DND-41 (cell line): Measurements from ENCODE around the gene DIAPH3.

ENCODE experiments used
- ATAC-seq: fragments of 200-7000 bp; cut with Tn5 transposase; 3 replicates; pipeline ENCODE4 v1.9.1; 2021; ENCODE audit warnings: low read depth; ENCODE audit not compliant: insufficient read depth
- DNase-seq: peaks from one replicate; pipeline ENCODE4 v3.0.0-alpha.2; 2020
- H2AFZ ChIP-seq: 2 replicates; pipeline ENCODE4 v1.6.0; 2012; ENCODE audit warnings: low read depth, low read length
- H3K27ac ChIP-seq: 2 replicates; pipeline ENCODE4 v1.5.1; 2012; ENCODE audit warnings: low read length, inconsistent platforms
- H3K27me3 ChIP-seq: fragments of 200-600 bp; sonication (generic); 2 replicates; pipeline ENCODE4 v1.6.0; 2012; ENCODE audit warnings: low read length, mild to moderate bottlenecking, inconsistent platforms; ENCODE audit not compliant: insufficient read depth, poor library complexity
- H3K36me3 ChIP-seq: 2 replicates; pipeline ENCODE4 v1.5.1; 2012; ENCODE audit warnings: low read length, inconsistent platforms; ENCODE audit not compliant: insufficient read depth
- H3K4me1 ChIP-seq: 2 replicates; pipeline ENCODE4 v1.5.1; 2012; ENCODE audit warnings: mild to moderate bottlenecking, low read length; ENCODE audit not compliant: insufficient read depth
- H3K4me2 ChIP-seq: 2 replicates; pipeline ENCODE4 v1.6.0; 2012; ENCODE audit warnings: mild to moderate bottlenecking, moderate library complexity, low read length, inconsistent platforms; ENCODE audit not compliant: insufficient read depth
- H3K4me3 ChIP-seq, 2 experiments: fragments of 200-600 bp in 1 of 2; shearing (Covaris generic) in 1 of 2; 2 replicates each; pipeline ENCODE4 v1.5.1; 2012 to 2016; ENCODE audit warnings: inconsistent platforms in 2 of 2, low read length in 2 of 2, mild to moderate bottlenecking in 2 of 2, low read depth in 1 of 2, moderate library complexity in 1 of 2
- H3K79me2 ChIP-seq: 2 replicates; pipeline ENCODE4 v1.6.0; 2012; ENCODE audit warnings: low read length, inconsistent platforms; ENCODE audit not compliant: insufficient read depth
- H3K9ac ChIP-seq: 2 replicates; pipeline ENCODE4 v1.6.0; 2012; ENCODE audit warnings: low read depth, mild to moderate bottlenecking, inconsistent platforms, low read length, moderate library complexity
- H3K9me3 ChIP-seq: 2 replicates; pipeline ENCODE4 v1.5.1; 2012; ENCODE audit warnings: low read length, moderate library complexity, mild to moderate bottlenecking, inconsistent platforms; ENCODE audit not compliant: insufficient read depth, severe bottlenecking
- H4K20me1 ChIP-seq: 2 replicates; pipeline ENCODE4 v1.6.0; 2012; ENCODE audit warnings: low read length; ENCODE audit not compliant: insufficient read depth
- EZH2 ChIP-seq: IDR thresholded peaks from 3 replicates; pipeline ENCODE4 v1.6.1; 2012; ENCODE audit warnings: borderline replicate concordance, low read depth, mild to moderate bottlenecking, moderate library complexity, low read length, inconsistent platforms; ENCODE audit not compliant: severe bottlenecking
- TF ChIP-seq, protein P1 (sequence below): IDR thresholded peaks from 2 replicates; pipeline ENCODE4 v1.5.1; 2012; ENCODE audit warnings: borderline replicate concordance, low read length, moderate library complexity, mild to moderate bottlenecking; ENCODE audit not compliant: poor library complexity, severe bottlenecking; ENCODE audit errors: extremely low read depth

The DIAPH3 gene

DNA sequence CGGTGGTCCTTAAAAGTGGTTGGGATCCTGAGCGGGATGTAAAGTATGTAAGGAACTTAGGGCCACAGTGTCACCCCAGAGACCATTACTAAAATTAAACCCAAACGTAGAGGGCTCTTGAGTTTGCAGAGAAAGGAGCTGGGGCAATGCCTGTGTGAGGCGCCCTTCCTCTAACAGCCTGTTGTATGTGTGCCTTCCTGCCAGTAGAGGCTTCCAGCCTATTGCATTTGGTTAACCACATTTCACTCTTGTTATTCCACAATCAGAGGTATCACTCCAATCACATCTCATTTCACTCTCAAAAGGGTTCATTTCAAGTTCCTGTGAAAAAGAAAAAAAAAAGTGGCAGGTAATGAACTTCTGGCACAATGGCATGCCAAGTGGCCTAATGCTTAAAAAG is 29.4 kb downstream of the DIAPH3 start:
- Histone ChIP-seq H3K4me3 (no peak overlapping the region), H3K4me2 (no peak overlapping the region), H2AFZ (no peak overlapping the region), H3K79me2 (peaks cover 40% of the 10 kb centered on the region), H3K27me3 (no peaks in the 10 kb centered on the region), H3K4me1 (no peaks in the 10 kb centered on the region), H4K20me1 (peaks cover 6% of the 10 kb centered on the region; the same call in 1 of the 2 replicates), H3K9ac (no peak overlapping the region), H3K36me3 (peaks cover 29% of the 10 kb centered on the region), H3K27ac (no peak overlapping the region), H3K9me3 (no peaks in the 10 kb centered on the region)
- DNase-seq (no peak), ATAC-seq (peak; percentile 74)
- no peak for TF ChIP-seq EZH2
- TF ChIP-seq, protein P1, sequence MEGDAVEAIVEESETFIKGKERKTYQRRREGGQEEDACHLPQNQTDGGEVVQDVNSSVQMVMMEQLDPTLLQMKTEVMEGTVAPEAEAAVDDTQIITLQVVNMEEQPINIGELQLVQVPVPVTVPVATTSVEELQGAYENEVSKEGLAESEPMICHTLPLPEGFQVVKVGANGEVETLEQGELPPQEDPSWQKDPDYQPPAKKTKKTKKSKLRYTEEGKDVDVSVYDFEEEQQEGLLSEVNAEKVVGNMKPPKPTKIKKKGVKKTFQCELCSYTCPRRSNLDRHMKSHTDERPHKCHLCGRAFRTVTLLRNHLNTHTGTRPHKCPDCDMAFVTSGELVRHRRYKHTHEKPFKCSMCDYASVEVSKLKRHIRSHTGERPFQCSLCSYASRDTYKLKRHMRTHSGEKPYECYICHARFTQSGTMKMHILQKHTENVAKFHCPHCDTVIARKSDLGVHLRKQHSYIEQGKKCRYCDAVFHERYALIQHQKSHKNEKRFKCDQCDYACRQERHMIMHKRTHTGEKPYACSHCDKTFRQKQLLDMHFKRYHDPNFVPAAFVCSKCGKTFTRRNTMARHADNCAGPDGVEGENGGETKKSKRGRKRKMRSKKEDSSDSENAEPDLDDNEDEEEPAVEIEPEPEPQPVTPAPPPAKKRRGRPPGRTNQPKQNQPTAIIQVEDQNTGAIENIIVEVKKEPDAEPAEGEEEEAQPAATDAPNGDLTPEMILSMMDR: no peak

DNA sequence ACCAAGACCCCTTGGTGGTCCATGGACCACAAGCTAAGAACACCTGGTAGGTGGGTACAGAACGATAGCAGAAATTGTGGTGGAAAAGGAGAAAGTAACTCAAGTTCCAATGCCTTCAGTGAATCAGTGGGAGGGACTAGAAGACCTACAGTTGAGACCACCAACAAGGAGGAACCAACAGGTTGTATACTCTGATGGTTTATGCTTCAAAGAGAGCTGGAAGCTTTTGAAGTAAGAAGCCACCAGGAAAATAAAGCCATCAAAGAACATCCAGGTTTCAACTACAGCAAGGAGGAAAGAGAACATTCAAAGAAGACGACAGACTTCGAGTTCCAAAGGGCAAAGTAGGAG is 42.4 kb downstream of the DIAPH3 start:
- Histone ChIP-seq H3K4me1 (peaks cover 18% of the 10 kb centered on the region), H3K9me3 (peaks cover 1% of the 10 kb centered on the region), H3K4me2 (no peak overlapping the region), H3K79me2 (peaks cover 34% of the 10 kb centered on the region), H3K9ac (no peak overlapping the region), H3K4me3 (no peak overlapping the region), H2AFZ (no peak overlapping the region), H3K27ac (no peak overlapping the region; the same call in 1 of the 2 replicates), H3K27me3 (no peaks in the 10 kb centered on the region), H3K36me3 (peaks cover 20% of the 10 kb centered on the region; the same call in 1 of the 2 replicates), H4K20me1 (peaks cover 3% of the 10 kb centered on the region; the same call in 1 of the 2 replicates)
- TF ChIP-seq, protein P1: no peak
- TF ChIP-seq EZH2: no peak
- peak; percentile 20 for DNase-seq
- peak; percentile 95 for ATAC-seq

DNA sequence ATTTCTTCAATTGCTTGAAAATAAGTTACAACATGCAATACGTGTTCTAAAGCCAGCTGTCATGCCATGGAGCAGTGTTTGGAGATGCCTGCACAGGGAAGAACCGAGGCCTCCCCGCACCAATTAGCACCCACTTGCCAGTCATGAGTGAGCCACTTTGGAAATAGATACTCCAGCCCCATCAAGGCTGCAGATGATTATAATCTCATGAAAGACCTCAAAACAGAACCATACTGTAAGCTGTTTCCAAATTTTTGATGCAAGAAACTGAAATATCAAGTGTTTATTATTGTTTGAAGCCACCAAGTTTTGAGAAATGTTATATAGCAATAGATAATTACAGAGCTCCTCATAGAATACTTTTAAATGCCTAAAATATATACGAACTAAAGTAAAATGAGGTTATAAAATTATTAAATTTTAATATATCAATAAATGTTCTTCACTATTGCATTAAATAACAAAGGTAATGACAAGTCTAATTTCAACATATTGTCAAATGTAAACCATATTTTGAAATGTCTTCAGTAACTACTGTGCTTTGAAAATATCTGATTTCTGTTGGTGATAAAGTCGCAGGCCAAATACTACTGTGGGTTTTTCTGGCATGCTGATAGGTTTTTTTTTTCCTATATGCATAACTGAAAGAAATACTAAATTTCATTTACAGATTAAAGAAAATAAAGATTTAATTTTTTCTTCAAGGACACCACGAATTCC is 43.0 kb downstream of the DIAPH3 start:
- Histone ChIP-seq H3K27ac (no peak overlapping the region; the same call in 1 of the 2 replicates), H3K4me1 (peaks cover 18% of the 10 kb centered on the region), H3K4me2 (no peak overlapping the region), H3K9ac (no peak overlapping the region), H2AFZ (no peak overlapping the region), H3K36me3 (peaks cover 20% of the 10 kb centered on the region; the same call in 1 of the 2 replicates), H3K27me3 (no peaks in the 10 kb centered on the region), H3K79me2 (peaks cover 31% of the 10 kb centered on the region), H4K20me1 (peaks cover 3% of the 10 kb centered on the region; the same call in 1 of the 2 replicates), H3K9me3 (peaks cover 5% of the 10 kb centered on the region), H3K4me3 (no peak overlapping the region)
- DNase-seq (no peak), ATAC-seq (peak; percentile 47)
- TF ChIP-seq EZH2: no peak
- TF ChIP-seq, protein P1: no peak
